Esophagus squamous epithelium (tissue), 4 donors: ENCODE results near the gene EIF2D.

Experiments
- CTCF ChIP-seq, 6 experiments: fragments of 450-650 bp in 4 of 6; fragments of 200-600 bp in 2 of 6; sonication (generic) in 2 of 6; IDR thresholded peaks; one replicate each; pipeline ENCODE4 v1.5.1; 2016 to 2019; ENCODE audit warnings: antibody characterized with exemption in 6 of 6, mild to moderate bottlenecking in 4 of 6, moderate library complexity in 4 of 6
- POLR2A ChIP-seq, 4 donors: fragments of 450-650 bp; IDR thresholded peaks; one replicate each; pipeline ENCODE4 v1.6.1; 2017; ENCODE audit warnings: antibody characterized with exemption in 4 of 4, mild to moderate bottlenecking in 4 of 4, moderate library complexity in 3 of 4

DNA sequence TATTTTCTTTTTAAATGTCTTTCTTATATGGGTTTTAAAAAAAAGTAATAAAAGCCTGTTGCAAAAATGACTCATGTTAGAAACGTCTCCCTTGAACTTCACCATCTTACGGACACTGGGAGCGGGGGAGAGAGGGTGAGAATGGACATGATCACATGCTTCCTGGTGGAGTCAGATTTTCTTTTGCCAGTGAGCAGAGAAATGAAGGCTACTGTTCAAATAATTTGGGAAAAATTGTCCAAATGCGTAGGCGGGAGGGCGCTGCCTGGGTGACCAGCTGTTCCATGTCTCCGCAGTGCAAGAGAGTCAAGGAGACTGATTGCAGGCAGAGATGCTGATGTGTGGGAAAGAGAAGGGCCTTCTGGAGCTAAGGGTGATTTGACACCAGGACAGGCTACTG, 23.1 kb downstream of the EIF2D start:
- no peak for TF ChIP-seq CTCF (IDR thresholded peaks at IDR 0.05)
- no peak for TF ChIP-seq POLR2A (IDR thresholded peaks at IDR 0.05)
